Endodermal cell (in vitro differentiated cells): ENCODE measurements around the gene OPTN. TPM values are rescaled to one million over a fixed set of nuclear protein-coding genes. Genes with fewer than 3 reads are reported as not detected.

Source experiments
- DNase-seq: peaks from one replicate; pipeline ENCODE4 v3.0.0-alpha.2; 2017
- H3K27ac ChIP-seq: 2 replicates; pipeline ENCODE4 v1.5.1; 2013; ENCODE audit warnings: mild to moderate bottlenecking, low read depth, low read length, moderate library complexity
- H3K27me3 ChIP-seq: 2 replicates; pipeline ENCODE4 v1.6.1; 2013; ENCODE audit warnings: mild to moderate bottlenecking, low read length, moderate library complexity; ENCODE audit not compliant: insufficient read depth, control insufficient read depth, poor library complexity, severe bottlenecking
- H3K36me3 ChIP-seq: 2 replicates; pipeline ENCODE4 v1.7.0; 2013; ENCODE audit warnings: mild to moderate bottlenecking, low read length, moderate library complexity; ENCODE audit not compliant: control insufficient read depth, insufficient read depth
- H3K4me1 ChIP-seq: one replicate; pipeline ENCODE4 v1.7.0; 2013; ENCODE audit warnings: low read length; ENCODE audit not compliant: control insufficient read depth, insufficient read depth
- H3K4me3 ChIP-seq: 2 replicates; pipeline ENCODE4 v1.5.1; 2013; ENCODE audit warnings: mild to moderate bottlenecking, low read length, moderate library complexity
- H3K9ac ChIP-seq: 2 replicates; pipeline ENCODE4 v1.6.1; 2013; ENCODE audit warnings: mild to moderate bottlenecking, low read length, moderate library complexity; ENCODE audit not compliant: poor library complexity, severe bottlenecking; ENCODE audit errors: extremely low read depth
- H3K9me3 ChIP-seq: 2 replicates; pipeline ENCODE4 v1.6.1; 2013; ENCODE audit warnings: mild to moderate bottlenecking, low read length, moderate library complexity; ENCODE audit not compliant: control insufficient read depth
- H3K27ac Mint-ChIP-seq: 2 replicates; pipeline ENCODE4 v1.8.0; 2020; ENCODE audit warnings: mixed read lengths
- H3K27me3 Mint-ChIP-seq: 2 replicates; pipeline ENCODE4 v1.8.0; 2021; ENCODE audit warnings: mild to moderate bottlenecking, mixed read lengths; ENCODE audit not compliant: insufficient read depth
- H3K36me3 Mint-ChIP-seq: 2 replicates; pipeline ENCODE4 v1.8.0; 2020; ENCODE audit warnings: low read depth, mixed read lengths
- H3K4me1 Mint-ChIP-seq: 2 replicates; pipeline ENCODE4 v1.8.0; 2020; ENCODE audit warnings: mixed read lengths
- H3K4me3 Mint-ChIP-seq: 2 replicates; pipeline ENCODE4 v1.8.0; 2020; ENCODE audit warnings: mild to moderate bottlenecking, moderate library complexity, mixed read lengths
- H3K9me3 Mint-ChIP-seq: 2 replicates; pipeline ENCODE4 v1.8.0; 2020; ENCODE audit warnings: mild to moderate bottlenecking, mixed read lengths
- WGBS, 2 experiments: methylation state at CpG; one replicate each; pipeline versions ENCODE4 v1.1.5 to v1.1.7; 2013; ENCODE audit warnings: missing lambda C conversion rate in 2 of 2, mixed read lengths in 1 of 2; ENCODE audit not compliant: insufficient coverage in 1 of 2, insufficient read length in 1 of 2; 5-methylcytosine and 5-hydroxymethylcytosine counted together
- total RNA-seq, 2 donors: library from RNA; stranded (reverse); fragmentation: NEBNext Ultra II Directional in 1 of 2; extraction: Animal tissue kit (Norgen Biotek cat#: 25700) in 1 of 2; gene quantifications; 2 replicates in 1 of 2; 3 replicates in 1 of 2; pipeline ENCODE4 v1.2.1, GENCODE V29; 2021
- TF ChIP-seq, protein P1 (sequence below): fragments of 200-600 bp; sonication (generic); conservative IDR thresholded peaks from 2 replicates; pipeline ENCODE4 v1.5.0; 2021; ENCODE audit warnings: antibody characterized with exemption, mild to moderate bottlenecking

The OPTN gene
- total RNA-seq, 2 donors from 2014 or later: 22.7 to 23.3 TPM

GRCh38 chr10:13062803-13063202, 37.2 kb upstream of the OPTN start:
- TF ChIP-seq, protein P1, sequence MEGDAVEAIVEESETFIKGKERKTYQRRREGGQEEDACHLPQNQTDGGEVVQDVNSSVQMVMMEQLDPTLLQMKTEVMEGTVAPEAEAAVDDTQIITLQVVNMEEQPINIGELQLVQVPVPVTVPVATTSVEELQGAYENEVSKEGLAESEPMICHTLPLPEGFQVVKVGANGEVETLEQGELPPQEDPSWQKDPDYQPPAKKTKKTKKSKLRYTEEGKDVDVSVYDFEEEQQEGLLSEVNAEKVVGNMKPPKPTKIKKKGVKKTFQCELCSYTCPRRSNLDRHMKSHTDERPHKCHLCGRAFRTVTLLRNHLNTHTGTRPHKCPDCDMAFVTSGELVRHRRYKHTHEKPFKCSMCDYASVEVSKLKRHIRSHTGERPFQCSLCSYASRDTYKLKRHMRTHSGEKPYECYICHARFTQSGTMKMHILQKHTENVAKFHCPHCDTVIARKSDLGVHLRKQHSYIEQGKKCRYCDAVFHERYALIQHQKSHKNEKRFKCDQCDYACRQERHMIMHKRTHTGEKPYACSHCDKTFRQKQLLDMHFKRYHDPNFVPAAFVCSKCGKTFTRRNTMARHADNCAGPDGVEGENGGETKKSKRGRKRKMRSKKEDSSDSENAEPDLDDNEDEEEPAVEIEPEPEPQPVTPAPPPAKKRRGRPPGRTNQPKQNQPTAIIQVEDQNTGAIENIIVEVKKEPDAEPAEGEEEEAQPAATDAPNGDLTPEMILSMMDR: no peak
- Histone ChIP-seq H3K36me3 (no peaks in the 10 kb centered on the region), H3K4me3 (no peak overlapping the region), H3K27me3 (no peaks in the 10 kb centered on the region), H3K4me1 (no peaks in the 10 kb centered on the region), H3K9ac (no peak overlapping the region), H3K9me3 (peaks cover 16% of the 10 kb centered on the region), H3K27ac (no peak overlapping the region)
- Mint-ChIP-seq H3K9me3 (peaks cover 50% of the 10 kb centered on the region), H3K4me1 (peaks cover 24% of the 10 kb centered on the region), H3K27me3 (no peaks in the 10 kb centered on the region), H3K36me3 (peaks cover 9% of the 10 kb centered on the region), H3K4me3 (no peak overlapping the region), H3K27ac (no peak overlapping the region)
- peak; percentile 30 for DNase-seq
- 95 to 100% methylated on average over 1 to 5 of the region's 5 CpGs for WGBS, 2 experiments

- no peaks in the 10 kb centered on the region for H3K27me3 Mint-ChIP-seq
- H3K9me3 Mint-ChIP-seq: peaks cover 54% of the 10 kb centered on the region
- H3K36me3 Mint-ChIP-seq: peaks cover 10% of the 10 kb centered on the region
Observed at GRCh38 chr10:13066527-13066926, 33.4 kb upstream of the OPTN start.

DNA sequence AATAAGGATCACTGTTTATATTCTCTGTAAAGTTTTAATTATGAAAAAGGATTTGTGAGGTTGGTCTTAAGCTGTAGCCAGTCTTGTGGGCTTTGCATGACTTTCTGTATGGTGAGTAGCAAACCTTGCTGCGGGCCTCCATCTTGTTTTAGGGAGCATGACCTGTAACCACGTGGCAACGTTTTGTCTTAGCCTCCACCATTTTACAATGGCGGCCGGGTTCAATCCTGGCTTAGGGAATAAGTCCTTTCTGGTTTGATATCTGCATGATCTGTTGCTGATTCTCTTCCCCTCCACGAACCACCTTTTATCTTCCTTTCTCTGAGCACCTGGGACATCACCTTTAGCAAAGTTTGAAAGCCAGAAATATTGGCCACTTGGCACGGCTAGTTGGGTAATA, 32.5 kb upstream of the OPTN start:
- peaks cover 22% of the 10 kb centered on the region for H3K9me3 ChIP-seq
- peaks cover 10% of the 10 kb centered on the region for H3K4me1 Mint-ChIP-seq
- H3K4me3 ChIP-seq: no peak overlapping the region
- no peak overlapping the region for H3K27ac Mint-ChIP-seq
- WGBS, 2 experiments: 92 to 100% methylated on average over 2 to 7 of the region's 7 CpGs
- H3K9ac ChIP-seq: no peak overlapping the region
- H3K27me3 ChIP-seq: no peaks in the 10 kb centered on the region
- no peak overlapping the region for H3K27ac ChIP-seq
- TF ChIP-seq, protein P1: no peak
- H3K9me3 Mint-ChIP-seq: peaks cover 54% of the 10 kb centered on the region
- no peaks in the 10 kb centered on the region for H3K4me1 ChIP-seq
- peaks cover 11% of the 10 kb centered on the region for H3K36me3 Mint-ChIP-seq
- no peaks in the 10 kb centered on the region for H3K36me3 ChIP-seq
- H3K27me3 Mint-ChIP-seq: no peaks in the 10 kb centered on the region
- peak; percentile 35 for DNase-seq
- no peak overlapping the region for H3K4me3 Mint-ChIP-seq

More at GRCh38 chr10:13066527-13066926, 33.4 kb upstream of the OPTN start:
- Histone ChIP-seq H3K4me3 (no peak overlapping the region), H3K27ac (no peak overlapping the region), H3K4me1 (no peaks in the 10 kb centered on the region), H3K36me3 (no peaks in the 10 kb centered on the region), H3K27me3 (no peaks in the 10 kb centered on the region), H3K9me3 (peaks cover 22% of the 10 kb centered on the region), H3K9ac (no peak overlapping the region)
- no peak overlapping the region for H3K27ac Mint-ChIP-seq
- no peak overlapping the region for H3K4me3 Mint-ChIP-seq
- TF ChIP-seq, protein P1: no peak
- H3K4me1 Mint-ChIP-seq: peaks cover 17% of the 10 kb centered on the region
- WGBS, 2 experiments: 86 to 91% methylated on average over 5 to 6 of the region's 6 CpGs
- peak; percentile 61 for DNase-seq
